GM19238 (cell line): ENCODE measurements around the gene SRRT.

Experiments
- DNase-seq: peaks from one replicate; pipeline ENCODE4 v3.0.0; 2011; ENCODE audit warnings: low spot score; ENCODE audit not compliant: insufficient read length

SRRT gene

DNA sequence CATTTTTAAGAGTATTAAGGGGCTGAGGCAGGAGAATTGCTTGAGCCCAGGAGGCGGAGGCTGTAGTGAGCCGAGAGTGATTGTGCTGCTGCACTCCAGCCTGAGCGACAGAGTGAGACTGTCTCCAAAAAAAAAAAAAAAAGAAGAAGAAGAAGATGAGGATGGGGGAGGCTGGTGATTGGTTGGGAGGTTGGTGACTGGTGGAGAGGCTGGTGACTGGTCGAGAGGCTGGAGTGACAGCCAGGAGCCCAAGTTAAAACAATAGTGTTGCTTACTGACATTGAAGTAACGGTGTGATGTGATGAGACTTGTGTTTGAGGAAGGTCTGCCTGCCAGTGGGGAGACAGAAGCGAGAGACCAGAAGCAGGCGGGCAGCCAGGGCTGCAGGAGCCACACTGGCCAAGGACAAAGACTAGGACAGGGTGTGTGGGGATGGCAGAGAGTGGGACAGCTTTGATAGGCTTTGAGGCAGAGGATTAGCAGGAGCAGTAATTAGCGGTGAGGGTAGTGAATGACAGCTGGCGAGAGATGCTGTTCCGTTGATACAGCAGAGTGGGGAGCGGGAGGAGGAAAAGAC lies 4.9 kb downstream of the SRRT start:
- no peak for DNase-seq

DNA sequence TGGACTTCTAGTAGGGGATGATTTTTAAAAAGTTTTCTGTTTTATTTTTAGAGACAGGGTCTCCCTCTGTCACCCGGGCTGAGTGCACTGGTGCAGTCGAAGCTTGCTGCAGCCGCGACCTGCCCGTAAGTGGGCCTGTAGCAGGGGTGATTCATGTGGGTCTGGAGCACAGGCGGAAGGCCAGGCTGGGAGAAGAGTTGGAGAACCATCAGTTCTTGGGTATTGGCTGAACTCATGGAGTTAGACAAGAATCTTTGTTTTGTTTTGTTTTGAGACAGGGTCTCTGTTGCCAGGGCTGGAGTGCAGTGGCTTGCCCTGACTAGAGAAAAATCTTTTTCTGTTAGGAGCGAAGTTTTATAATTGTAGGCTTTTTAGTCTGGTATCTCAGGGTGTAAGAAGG lies 5.7 kb downstream of the SRRT start:
- DNase-seq = no peak

DNA sequence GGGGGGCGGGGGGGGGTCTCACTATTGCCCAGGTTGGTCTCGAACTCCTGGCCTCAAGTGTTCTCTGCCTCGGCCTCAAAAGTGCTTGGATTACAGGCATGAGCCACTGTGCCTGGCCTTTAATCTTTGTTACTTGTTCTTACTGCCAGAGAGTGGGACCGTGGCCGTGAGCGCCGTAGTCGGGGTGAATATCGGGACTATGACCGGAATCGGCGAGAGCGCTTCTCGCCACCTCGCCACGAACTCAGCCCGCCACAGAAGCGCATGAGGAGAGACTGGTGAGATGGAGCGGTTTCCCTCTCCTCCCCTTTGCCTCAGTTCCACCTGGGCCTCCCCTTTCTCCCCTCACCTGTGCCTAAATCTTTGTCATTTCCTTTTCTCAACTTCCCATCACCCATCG lies 6.2 kb downstream of the SRRT start:
- no peak for DNase-seq

DNA sequence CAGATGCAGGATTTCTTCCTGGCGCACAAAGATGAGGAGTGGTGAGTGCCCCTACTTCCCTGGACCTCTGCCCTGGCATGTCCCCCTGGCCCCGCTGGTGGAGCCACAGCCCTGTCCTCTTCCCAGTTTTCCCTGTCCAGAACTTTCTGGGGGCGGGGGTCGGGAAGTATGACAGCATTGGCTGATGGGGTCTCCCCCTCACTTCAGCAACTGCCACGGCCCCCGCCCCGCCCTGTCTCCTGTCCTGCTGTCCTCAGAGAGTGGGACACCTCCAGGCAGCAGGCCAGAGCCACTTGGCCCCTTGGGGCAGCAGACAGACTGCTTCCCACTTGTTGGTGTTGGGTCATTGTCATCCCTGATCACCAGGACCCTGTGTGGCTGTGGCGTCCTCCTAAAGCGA lies 7.3 kb downstream of the SRRT start:
- no peak for DNase-seq

DNA sequence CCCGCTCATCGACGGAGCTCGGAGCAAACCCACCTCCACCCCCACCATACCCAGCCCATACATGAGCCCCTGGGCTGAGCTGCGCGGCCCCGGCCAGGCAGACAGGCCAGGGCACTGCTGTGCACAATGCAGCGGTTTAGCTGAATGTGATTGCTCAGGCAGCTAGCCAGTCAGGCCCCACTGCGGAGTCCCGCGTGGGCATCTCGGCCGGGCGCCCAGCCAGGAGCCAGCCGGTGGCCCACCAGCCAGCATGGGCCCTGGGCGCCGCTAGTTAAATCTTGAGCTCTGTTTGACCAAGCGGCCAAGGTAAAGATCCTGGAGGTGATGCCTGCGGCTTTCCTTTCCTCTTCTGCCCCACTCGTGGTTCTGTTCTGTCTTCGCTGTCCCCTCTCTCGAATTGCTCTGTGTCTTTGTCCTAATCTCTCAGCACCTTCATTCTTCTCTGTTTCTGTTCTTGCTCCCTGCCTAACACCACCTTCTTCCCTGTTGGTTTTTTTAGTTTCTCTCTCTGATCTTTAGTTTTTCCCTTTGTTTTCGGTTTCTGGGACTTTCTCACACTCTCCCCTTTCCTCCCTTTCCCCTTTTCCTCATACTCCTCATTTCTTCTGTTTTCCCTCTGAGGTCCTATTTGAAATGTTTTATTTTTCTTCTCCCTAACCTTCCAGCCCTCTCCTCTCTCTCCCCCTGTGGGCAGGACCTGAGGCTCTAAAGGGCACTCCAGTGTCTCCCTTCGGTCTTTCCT lies 8.1 kb downstream of the SRRT start:
- no peak for DNase-seq

DNA sequence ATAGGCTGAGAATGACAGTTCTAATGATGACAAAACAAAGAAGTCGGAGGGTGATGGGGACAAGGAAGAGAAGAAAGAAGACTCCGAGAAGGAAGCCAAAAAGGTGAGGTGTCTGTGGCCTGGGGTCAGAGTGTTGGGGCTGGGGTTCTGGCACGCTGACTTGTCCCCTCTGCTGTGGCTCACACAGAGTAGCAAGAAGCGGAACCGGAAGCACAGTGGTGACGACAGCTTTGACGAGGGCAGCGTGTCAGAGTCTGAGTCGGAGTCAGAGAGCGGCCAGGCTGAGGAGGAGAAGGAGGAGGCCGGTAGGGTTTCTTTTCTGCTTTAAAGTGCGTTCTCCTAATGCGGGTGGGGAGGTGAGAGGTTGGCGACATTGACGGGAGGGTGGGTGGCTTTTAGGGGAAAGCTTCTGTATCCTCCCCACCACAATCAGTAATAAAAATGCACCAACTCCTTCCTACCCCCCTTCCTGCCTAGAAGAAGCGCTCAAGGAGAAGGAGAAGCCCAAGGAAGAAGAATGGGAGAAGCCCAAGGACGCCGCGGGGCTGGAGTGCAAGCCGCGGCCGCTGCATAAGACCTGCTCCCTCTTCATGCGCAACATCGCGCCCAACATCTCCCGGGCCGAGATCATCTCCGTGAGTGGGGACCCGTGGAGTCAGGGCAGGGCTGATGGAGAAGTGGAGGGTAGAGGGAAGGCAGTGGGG lies 10.0 kb downstream of the SRRT start:
- no peak for DNase-seq

DNA sequence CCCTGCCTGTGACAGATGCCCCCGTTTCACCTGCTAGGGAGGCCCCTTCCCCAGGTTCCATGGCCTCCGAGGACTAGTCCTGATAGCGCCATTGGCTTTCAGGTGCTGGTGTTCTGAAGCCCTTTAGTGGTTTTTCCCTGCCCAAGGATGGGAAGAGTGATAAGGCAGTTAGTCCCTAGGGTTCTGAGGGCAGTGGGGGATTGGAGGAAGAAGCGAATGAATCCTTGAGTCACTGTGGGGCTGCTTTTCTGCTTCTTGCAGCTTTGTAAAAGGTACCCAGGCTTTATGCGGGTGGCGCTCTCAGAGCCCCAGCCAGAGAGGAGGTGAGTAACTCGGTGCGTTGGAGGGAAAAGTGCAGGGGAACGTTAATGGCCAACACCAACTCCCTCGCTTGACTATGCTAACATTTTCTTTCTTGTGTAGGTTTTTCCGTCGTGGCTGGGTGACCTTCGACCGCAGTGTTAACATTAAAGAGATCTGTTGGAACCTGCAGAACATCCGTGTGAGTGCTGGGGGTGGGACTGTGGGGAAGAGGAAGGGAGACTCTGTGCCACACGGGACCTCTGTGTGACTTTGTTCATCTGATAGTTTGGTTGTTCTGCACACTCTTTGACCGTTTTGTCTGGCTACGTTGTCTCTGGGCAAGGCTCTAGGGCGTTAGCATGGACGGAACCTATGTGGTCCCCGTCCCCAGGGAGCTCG lies 10.7 kb downstream of the SRRT start:
- no peak for DNase-seq

DNA sequence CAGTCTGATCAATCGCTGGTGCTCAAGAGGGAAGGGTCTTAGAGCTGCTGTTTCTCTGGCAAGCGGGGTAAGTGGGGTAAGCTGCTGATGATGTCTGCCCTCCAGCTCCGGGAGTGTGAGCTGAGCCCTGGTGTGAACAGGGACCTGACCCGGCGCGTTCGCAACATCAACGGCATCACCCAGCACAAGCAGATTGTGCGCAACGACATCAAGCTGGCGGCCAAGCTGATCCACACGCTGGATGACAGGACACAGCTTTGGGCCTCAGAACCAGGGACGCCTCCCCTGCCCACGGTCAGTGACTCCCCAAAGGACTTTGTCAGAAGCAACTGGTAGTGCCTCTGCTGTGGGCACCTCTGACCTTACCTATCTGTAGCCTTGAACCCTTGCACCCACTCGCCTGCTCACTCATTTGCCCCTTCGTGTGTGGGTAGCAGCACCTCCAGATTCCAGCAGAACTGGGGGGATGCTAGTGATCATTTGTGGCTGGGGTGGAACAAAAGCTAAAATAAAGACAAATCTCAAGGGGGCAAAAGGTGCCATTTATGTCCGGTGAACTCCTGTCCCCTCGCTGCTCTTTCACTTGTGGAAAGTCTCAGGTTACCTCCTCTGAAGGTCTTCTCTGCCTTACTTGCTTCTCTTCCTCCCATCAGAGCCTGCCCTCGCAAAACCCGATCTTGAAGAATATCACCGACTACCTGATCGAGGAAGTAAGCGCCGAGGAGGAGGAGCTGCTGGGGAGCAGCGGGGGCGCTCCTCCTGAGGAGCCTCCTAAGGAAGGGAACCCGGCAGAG lies 11.4 kb downstream of the SRRT start:
- no peak for DNase-seq

DNA sequence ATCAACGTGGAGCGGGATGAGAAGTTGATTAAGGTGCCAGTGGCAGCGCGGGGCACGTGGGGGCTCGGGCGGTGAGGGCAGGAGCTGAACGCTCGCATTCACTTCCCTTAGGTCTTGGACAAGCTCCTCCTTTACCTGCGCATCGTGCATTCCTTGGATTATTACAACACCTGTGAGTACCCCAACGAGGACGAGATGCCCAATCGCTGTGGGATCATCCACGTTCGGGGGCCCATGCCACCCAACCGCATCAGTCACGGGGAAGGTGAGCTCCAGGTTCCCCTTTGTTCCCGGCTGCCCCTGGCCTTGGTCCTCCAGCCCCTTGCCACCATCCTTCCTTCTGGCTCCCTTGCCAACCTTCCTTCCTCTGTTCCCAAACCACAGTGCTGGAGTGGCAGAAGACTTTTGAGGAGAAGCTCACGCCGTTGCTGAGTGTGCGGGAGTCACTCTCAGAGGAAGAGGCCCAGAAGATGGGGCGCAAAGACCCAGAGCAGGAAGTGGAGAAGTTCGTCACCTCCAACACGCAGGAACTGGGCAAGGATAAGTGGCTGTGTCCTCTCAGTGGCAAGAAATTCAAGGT lies 12.1 kb downstream of the SRRT start:
- DNase-seq = no peak

DNA sequence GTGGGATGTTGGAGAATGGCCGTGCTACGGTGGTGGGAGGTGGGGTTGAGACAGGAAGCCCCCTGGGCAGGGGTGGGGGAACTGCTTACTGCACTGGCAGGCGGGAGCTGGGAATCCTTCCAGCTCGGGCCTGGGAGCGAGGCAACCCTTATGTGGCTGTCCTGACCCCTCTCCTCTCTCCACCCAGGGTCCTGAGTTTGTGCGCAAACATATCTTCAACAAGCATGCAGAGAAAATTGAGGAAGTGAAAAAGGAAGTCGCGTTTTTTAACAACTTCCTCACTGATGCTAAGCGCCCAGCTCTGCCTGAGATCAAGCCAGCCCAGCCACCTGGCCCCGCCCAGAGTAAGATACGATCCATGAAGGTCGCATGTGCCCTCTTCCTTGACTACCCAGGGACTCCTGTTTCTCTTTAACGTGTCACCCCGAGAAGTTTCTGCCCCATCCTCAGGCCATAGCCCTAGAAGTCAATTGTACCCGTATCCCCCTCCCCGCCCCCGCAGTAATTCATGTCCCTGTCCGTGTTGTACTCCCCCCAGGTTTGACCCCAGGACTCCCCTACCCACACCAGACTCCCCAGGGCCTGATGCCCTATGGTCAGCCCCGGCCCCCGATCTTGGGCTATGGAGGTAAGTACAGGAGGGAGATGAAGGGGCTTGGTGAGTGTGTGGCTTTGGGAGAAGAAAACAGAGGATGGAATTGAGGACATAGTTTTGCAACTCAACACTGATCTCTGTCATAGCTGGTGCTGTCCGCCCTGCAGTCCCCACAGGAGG lies 12.8 kb downstream of the SRRT start:
- peak; percentile 85 for DNase-seq

DNA sequence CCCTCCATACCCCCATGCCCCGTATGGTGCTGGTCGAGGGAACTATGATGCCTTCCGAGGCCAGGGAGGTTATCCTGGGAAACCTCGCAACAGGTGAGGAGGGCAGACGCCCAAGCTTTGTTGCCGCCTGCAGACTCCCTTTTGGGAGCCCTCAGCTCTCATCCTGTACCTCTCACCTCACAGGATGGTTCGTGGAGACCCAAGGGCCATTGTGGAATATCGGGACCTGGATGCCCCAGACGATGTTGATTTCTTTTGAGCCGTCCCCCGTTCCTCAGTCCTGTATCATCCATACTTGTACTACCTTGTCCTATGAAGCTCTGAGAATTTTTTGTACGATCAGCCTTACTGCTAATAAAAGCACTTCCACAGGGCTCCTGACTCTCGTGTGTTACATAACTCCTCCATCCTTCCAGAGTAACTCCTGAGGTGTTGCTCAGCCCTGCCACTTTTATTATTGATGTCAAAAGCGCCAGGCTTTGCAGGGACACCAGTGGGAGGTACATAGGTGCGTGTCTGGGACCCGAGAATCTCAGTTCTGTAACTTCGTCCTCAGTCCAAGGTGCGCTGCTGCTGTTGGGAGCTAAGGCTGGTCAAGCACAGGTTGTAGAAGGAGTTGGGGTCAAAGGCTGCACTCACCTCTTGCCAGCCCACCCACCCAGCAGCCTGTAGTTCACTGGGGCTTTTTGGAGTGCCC lies 13.5 kb downstream of the SRRT start:
- DNase-seq = no peak

DNA sequence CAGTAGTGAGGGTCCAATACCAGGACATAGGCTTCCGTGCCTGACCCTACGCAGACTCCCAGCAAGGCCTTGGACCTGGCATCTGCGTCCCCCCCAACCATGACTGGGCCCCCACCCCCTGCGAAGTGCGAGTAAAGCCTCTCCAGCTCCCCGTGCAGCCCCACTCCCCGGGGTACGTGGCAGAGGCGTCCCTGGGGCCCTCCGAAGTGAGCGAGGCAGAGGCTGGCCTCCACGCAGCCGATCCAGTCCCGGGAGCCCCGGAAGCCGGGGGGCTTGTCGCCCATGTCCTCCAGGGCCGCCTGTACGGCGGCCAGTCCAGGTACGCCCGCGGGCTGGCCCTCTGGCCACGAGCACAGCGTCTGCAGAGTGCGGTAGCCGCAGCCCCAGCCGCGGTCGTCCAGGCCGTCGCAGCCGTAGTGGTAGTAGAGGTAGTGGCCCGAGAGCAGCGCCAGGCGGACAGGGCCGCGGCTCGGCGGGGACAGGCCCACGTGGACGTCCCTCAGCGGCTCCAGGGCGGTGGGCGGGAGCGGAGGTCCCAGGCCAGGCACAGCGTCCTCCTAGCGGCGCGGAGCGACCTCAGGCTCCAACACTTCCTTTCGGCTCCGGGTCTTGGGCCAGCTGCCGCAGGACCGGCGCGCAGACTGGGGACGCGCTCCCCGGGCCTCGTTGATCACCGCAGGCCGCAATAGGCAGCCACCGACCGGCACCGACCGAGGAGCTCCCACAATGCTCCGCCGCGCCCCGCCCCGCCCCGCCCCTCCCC lies 14.3 kb downstream of the SRRT start, which contains the start of gene UFSP1:
Gene UFSP1, minus strand, starts transcription at position 728 of the 763 bp plus-strand sequence. Its CDS starts 444 bp downstream, at position 284.
- no peak for DNase-seq

DNA sequence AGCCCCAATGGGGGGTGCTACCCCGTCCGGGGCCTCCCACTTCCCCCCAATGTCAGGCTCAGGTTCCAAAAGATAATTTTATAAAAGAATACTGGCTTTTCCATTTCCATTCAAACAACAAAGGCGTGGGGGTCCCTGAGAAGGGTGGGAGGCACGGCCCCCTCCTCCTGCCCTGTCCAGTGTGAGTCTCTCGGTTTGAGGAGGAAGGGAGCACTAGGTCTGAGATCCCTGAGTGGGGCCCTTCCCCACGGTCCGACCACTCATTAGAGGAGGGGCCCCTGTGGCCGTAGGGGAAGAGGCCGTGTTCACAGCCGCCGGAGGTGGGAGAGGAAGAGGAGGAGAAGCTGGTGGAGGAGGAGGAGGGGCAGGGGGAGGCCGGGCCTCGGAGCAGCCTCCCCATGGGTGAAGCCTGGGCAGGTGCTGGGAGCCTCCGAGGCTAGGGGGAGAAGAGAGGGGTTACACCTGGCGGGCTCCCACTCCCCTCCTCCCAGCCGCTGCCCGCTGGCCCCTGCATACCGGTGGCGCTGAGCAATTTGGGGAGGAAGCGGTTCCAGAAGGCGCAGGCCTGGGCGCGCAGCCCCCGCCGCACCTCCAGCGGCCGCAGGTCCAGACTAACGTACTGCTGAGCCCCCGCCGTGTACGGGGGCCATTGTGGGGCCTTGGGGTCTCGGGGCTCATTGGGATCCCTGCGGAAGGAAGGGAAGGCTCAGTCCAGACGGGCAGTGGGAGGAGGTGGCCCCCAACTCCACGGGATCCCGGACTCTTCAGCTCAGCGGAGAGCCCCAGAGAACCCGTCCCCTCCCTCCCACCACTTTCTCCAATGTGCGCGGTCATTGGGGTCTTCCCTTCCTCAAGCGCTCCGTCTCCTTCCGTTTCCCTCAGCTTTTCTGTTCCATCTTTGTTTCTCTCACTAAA lies 16.0 kb downstream of the SRRT start:
- no peak for DNase-seq

DNA sequence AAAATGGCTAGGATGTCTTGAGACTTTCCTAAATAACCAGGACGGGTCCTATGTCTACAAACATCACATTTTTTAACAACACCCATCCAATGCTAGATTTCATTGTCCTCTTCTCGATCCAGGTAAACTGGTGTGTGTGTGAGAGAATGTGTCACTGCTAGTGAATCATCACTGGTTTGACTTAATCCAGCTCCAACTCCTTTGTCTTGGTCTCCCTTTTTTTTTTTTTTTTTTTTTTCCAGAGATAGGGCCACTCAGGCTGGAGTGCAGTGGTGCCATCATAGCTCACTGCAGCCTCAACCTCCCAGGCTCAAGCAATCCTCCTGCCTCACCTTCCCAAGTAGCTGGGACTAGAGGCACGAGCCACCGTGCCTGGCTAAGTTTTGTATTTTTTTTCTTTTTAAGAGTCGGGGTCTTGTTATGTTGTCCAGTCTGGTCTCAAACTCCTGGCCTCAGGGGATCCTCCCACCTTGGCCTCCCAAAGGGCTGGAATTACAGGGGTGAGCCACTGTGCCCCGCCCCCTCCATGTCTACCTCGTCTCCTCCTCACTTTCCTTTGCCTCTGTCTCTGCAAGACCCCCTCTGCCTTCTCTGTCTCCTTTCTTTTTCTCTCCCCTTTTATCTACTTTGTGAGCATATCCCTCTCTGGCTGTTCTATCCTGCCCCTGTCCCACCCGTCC lies 16.8 kb downstream of the SRRT start:
- no peak for DNase-seq

DNA sequence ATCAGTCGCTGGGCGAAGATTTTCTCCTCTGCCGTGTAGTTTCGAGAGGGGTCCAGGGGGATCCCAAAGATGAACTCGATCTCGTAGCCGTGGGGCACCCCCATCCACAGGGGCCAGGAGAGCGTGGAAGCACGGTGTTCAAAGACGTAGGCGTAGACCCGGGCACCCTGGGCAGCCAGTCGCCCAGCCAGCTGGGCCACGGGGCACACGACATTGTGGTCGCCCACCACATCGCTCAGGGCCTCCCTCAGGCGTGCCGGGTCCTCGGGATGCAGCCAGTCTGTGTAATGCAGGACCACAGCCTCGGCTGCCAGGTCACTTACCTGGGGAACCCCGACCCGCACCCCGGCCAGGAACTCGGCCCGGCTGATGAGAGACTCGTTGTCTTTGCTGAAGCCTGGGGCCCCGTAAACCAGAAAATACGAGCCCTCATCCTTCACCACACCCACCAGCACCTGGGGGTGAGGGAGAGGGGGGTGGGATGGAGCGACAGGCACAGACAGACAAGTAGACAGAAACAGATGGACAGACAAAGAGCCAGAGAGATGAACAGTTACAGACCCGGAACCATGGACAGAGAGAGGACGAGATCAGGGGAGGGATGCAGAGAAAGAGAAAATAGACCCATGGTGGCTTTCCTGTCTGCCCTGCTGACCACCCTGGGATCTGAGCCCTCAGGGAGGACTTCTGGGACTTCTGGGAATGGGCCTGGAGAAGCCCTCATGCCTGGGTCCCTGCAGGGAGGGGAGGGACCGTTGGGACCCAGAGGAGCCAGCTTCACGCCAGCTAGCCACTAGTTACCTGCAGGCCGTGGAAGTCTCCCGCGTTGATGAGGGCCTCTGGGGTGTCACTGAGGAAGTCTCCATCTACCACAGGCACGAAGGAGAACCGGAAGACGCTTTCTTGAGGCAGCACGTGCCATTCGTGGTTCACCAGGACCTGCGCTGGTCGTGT lies 17.7 kb downstream of the SRRT start:
- no peak for DNase-seq

DNA sequence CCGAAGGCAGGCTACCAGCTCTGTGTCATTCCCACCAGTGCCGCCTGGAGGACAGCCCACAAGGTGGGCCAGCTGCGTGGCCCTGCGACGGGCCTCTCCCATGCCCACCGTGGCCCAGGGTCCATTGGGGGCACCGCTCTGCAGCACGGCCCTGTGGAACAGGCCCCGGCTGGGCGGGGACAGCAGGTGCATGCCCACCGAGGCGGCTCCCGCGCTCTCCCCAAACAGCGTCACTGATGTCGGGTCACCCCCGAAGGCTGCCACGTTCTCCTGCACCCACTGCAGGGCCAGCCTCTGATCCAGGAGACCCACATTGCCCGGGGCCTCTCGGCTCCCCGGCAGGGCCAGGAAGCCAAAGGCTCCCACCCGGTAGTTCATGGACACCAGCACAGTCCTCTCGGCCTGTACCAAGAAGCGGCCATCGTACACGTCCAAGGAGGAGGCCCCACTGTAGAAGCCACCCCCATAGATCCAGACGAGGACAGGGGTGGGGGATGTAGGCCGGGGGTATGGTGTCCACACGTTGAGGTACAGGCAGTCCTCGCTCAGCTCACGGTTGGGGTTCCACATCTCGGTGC lies 18.5 kb downstream of the SRRT start:
- no peak for DNase-seq
